DOHH2 (cell line): Measurements from ENCODE around the gene NFIB.

Experiments
- H3F3A ChIP-seq: fragments of 200-600 bp; sonication (generic), shearing (Covaris generic); 2 replicates; pipeline ENCODE4 v1.6.0; 2016; ENCODE audit warnings: antibody characterized with exemption, mild to moderate bottlenecking; ENCODE audit not compliant: control insufficient read depth, insufficient read depth
- H3K27ac ChIP-seq: fragments of 200-600 bp; sonication (generic); 2 replicates; pipeline ENCODE4 v1.5.1; 2014; ENCODE audit warnings: low read depth, mild to moderate bottlenecking, low read length, moderate library complexity
- H3K27me3 ChIP-seq: fragments of 200-600 bp; sonication (generic); 2 replicates; pipeline ENCODE4 v1.6.1; 2014; ENCODE audit warnings: mild to moderate bottlenecking, low read length, mixed read lengths; ENCODE audit not compliant: control insufficient read depth
- H3K36me3 ChIP-seq: fragments of 200-600 bp; sonication (generic); 2 replicates; pipeline ENCODE4 v1.6.1; 2014; ENCODE audit warnings: mild to moderate bottlenecking, low read length, moderate library complexity, mixed read lengths; ENCODE audit not compliant: control insufficient read depth
- H3K4me1 ChIP-seq: fragments of 200-600 bp; sonication (generic); 2 replicates; pipeline ENCODE4 v1.6.1; 2014; ENCODE audit warnings: mild to moderate bottlenecking, low read length, mixed read lengths; ENCODE audit not compliant: control insufficient read depth
- H3K4me2 ChIP-seq: fragments of 200-600 bp; sonication (generic); 2 replicates; pipeline ENCODE4 v1.6.0; 2014; ENCODE audit warnings: mild to moderate bottlenecking, low read length, moderate library complexity
- H3K4me3 ChIP-seq: fragments of 200-600 bp; sonication (generic); 2 replicates; pipeline ENCODE4 v1.5.1; 2014; ENCODE audit warnings: mild to moderate bottlenecking, low read length, mixed read lengths
- H3K79me2 ChIP-seq: fragments of 200-600 bp; sonication (generic); 2 replicates; pipeline ENCODE4 v1.6.1; 2014; ENCODE audit warnings: mild to moderate bottlenecking, low read length, mixed read lengths; ENCODE audit not compliant: control insufficient read depth
- H3K9me2 ChIP-seq: fragments of 200-600 bp; sonication (generic); replicated peaks from 2 replicates; pipeline ENCODE4 v1.6.1; 2014; ENCODE audit warnings: mild to moderate bottlenecking, low read length, mixed read lengths; ENCODE audit not compliant: control insufficient read depth
- H3K9me3 ChIP-seq: fragments of 200-600 bp; sonication (generic); 2 replicates; pipeline ENCODE4 v1.6.1; 2014; ENCODE audit warnings: antibody characterized with exemption, low read length, mixed read lengths; ENCODE audit not compliant: control insufficient read depth, insufficient read depth
- H4K20me1 ChIP-seq: fragments of 200-600 bp; sonication (generic); 2 replicates; pipeline ENCODE4 v1.6.0; 2014; ENCODE audit warnings: low read depth, mild to moderate bottlenecking, antibody characterized with exemption, low read length, moderate library complexity; ENCODE audit not compliant: control insufficient read depth, insufficient read depth
- EZH2phosphoT487 ChIP-seq: fragments of 200-600 bp; sonication (generic); IDR thresholded peaks from 2 replicates; pipeline ENCODE4 v1.6.1; 2017; ENCODE audit warnings: borderline replicate concordance, mild to moderate bottlenecking, antibody characterized with exemption, low read length, moderate library complexity, mixed read lengths
- TF ChIP-seq, protein P1 (sequence below): fragments of 200-600 bp; sonication (generic); IDR thresholded peaks from one replicate; pipeline ENCODE4 v1.5.1; 2014; ENCODE audit warnings: antibody characterized with exemption, mild to moderate bottlenecking, low read depth, low read length; ENCODE audit not compliant: poor library complexity, severe bottlenecking

The NFIB gene

DNA sequence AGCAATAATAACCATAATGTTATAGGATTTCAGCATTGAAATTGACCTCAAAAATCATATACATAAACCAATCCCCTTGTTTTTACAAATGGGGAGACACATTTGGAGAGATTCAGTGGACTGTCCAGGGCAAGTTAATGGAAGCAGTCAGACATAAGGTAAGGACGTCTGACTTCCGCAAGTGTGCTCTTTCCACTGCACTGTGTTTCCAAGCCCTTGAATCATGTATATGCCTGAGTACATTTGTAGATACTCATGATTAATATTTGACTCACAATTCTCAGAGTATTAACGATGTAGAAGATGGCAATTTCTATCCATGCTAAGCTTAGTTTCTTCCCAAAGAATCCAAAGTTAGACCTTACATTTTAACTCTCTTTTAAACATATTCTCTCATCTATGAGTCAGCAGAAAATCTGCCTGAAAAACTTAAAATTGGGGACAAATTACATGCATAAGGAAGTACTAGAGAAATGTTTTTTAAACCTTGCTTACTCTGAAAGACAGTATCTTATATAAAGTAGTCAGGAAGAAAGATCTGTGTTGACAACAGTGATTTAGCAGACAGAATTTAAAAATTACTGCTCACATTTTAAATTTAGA, 165.3 kb downstream of the NFIB start:
- Histone ChIP-seq H3F3A (no peaks in the 10 kb centered on the region), H3K4me1 (no peaks in the 10 kb centered on the region), H3K36me3 (no peaks in the 10 kb centered on the region), H3K27me3 (no peaks in the 10 kb centered on the region), H4K20me1 (no peaks in the 10 kb centered on the region), H3K79me2 (no peaks in the 10 kb centered on the region), H3K27ac (no peak overlapping the region), H3K4me2 (no peak overlapping the region), H3K4me3 (no peak overlapping the region), H3K9me2 (no peaks in the 10 kb centered on the region), H3K9me3 (no peaks in the 10 kb centered on the region)
- TF ChIP-seq, protein P1, sequence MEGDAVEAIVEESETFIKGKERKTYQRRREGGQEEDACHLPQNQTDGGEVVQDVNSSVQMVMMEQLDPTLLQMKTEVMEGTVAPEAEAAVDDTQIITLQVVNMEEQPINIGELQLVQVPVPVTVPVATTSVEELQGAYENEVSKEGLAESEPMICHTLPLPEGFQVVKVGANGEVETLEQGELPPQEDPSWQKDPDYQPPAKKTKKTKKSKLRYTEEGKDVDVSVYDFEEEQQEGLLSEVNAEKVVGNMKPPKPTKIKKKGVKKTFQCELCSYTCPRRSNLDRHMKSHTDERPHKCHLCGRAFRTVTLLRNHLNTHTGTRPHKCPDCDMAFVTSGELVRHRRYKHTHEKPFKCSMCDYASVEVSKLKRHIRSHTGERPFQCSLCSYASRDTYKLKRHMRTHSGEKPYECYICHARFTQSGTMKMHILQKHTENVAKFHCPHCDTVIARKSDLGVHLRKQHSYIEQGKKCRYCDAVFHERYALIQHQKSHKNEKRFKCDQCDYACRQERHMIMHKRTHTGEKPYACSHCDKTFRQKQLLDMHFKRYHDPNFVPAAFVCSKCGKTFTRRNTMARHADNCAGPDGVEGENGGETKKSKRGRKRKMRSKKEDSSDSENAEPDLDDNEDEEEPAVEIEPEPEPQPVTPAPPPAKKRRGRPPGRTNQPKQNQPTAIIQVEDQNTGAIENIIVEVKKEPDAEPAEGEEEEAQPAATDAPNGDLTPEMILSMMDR: no peak
- no peak for TF ChIP-seq EZH2phosphoT487

DNA sequence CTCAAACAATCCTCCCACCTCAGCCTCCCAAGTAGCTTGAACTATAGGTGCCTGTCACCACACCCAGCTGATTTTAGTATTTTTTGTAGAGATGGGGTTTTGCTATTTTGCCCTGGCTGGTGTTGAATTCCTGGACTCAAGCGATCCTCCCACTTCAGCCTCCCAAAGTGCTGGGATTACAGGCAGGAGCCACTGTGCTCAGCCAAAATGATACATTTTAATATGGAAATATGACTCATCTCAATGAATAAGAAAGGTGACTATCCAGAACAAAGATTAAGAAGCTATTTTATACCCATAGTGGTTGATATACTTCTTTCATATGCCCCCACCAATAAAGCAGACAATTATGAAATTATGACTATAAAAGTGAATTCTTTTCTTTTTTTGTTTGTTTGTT, 166.2 kb downstream of the NFIB start:
- Histone ChIP-seq H3K9me2 (no peaks in the 10 kb centered on the region), H3K4me1 (no peaks in the 10 kb centered on the region), H4K20me1 (no peaks in the 10 kb centered on the region), H3K4me3 (no peak overlapping the region), H3K27me3 (no peaks in the 10 kb centered on the region), H3F3A (no peaks in the 10 kb centered on the region), H3K79me2 (no peaks in the 10 kb centered on the region), H3K4me2 (no peak overlapping the region), H3K9me3 (no peaks in the 10 kb centered on the region), H3K27ac (no peak overlapping the region), H3K36me3 (no peaks in the 10 kb centered on the region)
- no peak for TF ChIP-seq EZH2phosphoT487
- TF ChIP-seq, protein P1: no peak

DNA sequence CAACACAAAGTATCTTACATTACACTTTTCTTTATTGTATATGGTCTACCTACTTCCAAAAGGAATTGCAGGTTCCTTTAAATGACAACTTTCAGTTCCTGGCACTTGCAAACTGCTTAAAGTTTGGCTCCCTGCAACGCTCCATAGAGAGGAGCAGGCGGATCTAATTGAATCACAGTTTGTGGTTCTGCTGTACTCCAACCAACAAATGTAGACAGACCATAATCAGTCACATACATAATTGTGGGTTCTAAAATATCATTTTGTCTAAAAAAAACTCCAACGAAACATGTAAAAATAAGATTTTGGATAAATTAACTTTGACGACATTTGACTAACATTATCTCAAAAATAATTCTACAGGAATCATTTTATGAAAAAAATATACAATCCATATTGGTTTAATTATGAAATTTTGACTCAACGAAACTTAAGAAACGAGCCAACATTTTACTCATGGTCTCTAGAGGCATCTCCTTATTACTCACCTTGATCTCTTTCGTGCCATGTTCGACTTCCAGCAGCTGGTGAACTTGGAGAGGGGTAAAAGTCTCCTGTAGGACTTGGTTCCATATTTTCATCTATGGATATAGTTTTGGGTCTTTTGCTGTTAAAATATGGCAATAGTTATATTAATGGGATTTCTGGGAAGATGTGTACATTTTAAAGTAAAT, 167.6 kb downstream of the NFIB start:
- Histone ChIP-seq H3K27me3 (no peaks in the 10 kb centered on the region), H3K27ac (no peak overlapping the region), H3K9me3 (no peaks in the 10 kb centered on the region), H3K79me2 (no peaks in the 10 kb centered on the region), H3K9me2 (no peaks in the 10 kb centered on the region), H3K36me3 (no peaks in the 10 kb centered on the region), H3K4me1 (no peaks in the 10 kb centered on the region), H4K20me1 (no peaks in the 10 kb centered on the region), H3K4me3 (no peak overlapping the region), H3K4me2 (no peak overlapping the region), H3F3A (no peaks in the 10 kb centered on the region)
- TF ChIP-seq, protein P1: no peak
- TF ChIP-seq EZH2phosphoT487: no peak
